Right lobe of liver (tissue), 4 donors: ENCODE measurements around the gene ENPP5.

Experiments used
- POLR2A ChIP-seq: fragments of 450-650 bp; IDR thresholded peaks from one replicate; pipeline ENCODE4 v1.6.1; 2017; ENCODE audit warnings: antibody characterized with exemption, mild to moderate bottlenecking
- TF ChIP-seq, protein P1 (sequence below), 4 donors: fragments of 200-600 bp in 3 of 4; fragments of 450-650 bp in 1 of 4; IDR thresholded peaks; one replicate each; pipeline versions ENCODE4 v1.5.1 to v1.8.0; 2016 to 2022; ENCODE audit warnings: antibody characterized with exemption in 4 of 4, mild to moderate bottlenecking in 2 of 4
- donor health status: DM: no; HTN: no; CAD: no.
- donor health status: DM: no; HTN: no; CAD: no.
- donor health status: DM: no; HTN: yes; CAD: no.

DNA sequence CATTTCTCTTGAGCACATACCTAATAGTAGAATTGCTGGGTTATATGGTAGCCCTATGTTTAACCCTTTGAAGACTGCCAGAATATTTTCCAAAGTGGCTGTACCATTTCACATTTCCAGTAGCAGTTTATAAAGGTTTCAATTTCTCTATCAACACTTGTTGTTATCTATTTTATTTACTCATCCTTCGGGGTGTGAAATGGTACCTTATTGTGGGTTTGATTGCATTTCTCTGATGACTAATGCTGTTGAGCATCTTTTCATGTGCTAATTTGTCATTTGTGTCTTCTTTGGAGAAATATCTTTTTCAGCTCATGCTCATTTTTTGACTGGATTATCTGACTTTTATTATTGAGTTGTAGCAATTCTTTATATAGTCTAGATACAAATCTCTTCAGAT is 35.6 kb downstream of the ENPP5 start:
- TF ChIP-seq POLR2A = no peak
- TF ChIP-seq, protein P1, sequence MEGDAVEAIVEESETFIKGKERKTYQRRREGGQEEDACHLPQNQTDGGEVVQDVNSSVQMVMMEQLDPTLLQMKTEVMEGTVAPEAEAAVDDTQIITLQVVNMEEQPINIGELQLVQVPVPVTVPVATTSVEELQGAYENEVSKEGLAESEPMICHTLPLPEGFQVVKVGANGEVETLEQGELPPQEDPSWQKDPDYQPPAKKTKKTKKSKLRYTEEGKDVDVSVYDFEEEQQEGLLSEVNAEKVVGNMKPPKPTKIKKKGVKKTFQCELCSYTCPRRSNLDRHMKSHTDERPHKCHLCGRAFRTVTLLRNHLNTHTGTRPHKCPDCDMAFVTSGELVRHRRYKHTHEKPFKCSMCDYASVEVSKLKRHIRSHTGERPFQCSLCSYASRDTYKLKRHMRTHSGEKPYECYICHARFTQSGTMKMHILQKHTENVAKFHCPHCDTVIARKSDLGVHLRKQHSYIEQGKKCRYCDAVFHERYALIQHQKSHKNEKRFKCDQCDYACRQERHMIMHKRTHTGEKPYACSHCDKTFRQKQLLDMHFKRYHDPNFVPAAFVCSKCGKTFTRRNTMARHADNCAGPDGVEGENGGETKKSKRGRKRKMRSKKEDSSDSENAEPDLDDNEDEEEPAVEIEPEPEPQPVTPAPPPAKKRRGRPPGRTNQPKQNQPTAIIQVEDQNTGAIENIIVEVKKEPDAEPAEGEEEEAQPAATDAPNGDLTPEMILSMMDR (IDR thresholded peaks at IDR 0.05) = no peak
